ENCODE data around the gene CEACAM16. TPM values are rescaled to one million over a fixed set of nuclear protein-coding genes. Genes with fewer than 3 reads are reported as not detected.

CEACAM16 gene
- total RNA-seq, 1 experiment from 2014 or later: not detected

DNA sequence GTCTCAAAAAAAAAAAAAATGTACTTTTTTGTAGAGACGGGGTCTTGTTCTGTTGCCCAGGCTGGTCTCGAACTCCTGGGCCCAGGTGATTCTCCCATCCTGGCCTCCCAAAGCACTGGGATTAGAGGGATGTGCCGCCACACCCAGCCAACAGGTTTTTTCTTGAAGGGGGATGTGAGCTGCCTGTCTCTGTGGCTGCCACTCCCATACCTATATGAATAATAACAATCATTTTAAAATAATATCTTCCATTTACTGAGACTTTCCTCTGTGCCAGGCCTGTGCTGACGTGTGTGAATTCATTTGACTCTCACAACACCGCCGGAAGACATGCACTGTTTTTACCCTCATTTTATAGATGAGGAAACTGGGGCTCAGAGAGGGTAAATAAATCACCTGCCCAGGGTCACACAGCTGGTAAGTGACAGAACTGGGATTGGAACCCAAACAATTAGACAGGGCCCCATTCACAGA is 42.3 kb downstream of the CEACAM16 start:
- DNase-seq (peak; percentile 80), ATAC-seq (peak; percentile 62)
- ChIA-PET CTCF (interaction anchor here (0.6 to 1.9 kb wide), 5 partner anchors 16 to 104 kb away, joined by 3 to 10 read pairs (median 6); no protein-coding TSS in a partner anchor), POLR2A (ENCODE audit: unreplicated experiment) (interaction anchor here (0.5 to 0.8 kb wide), 2 partner anchors 17 to 18 kb away, joined by 3 to 10 read pairs; no protein-coding TSS in a partner anchor)
- Histone ChIP-seq H3K4me3 (ENCODE audit: low read length) (no peak overlapping the region), H2AFZ (ENCODE audit: low read length) (no peak overlapping the region), H3K9me3 (ENCODE audit: low read length) (no peaks in the 10 kb centered on the region), H4K20me1 (ENCODE audit: low read length) (no peaks in the 10 kb centered on the region), H3K27ac (ENCODE audit: low read length) (peak overlapping the region; percentile 99), H3K9ac (ENCODE audit: low read length) (peak overlapping the region; percentile 67), H3K27me3 (ENCODE audit: low read length) (no peaks in the 10 kb centered on the region), H3K36me3 (ENCODE audit: low read depth, low read length) (no peaks in the 10 kb centered on the region), H3K9me2 (replicated peaks; ENCODE audit: low read length) (no peaks in the 10 kb centered on the region), H3K4me2 (ENCODE audit: low read length) (peak overlapping the region; percentile 54), H3F3A (ENCODE audit: low read length, unreplicated experiment) (no peaks in the 10 kb centered on the region), H3K4me1 (ENCODE audit: insufficient read depth, low read length) (peaks cover 40% of the 10 kb centered on the region), H3K79me2 (ENCODE audit: low read length) (no peaks in the 10 kb centered on the region)
- no TSS peak for BruUV-seq (replicated peaks)
- TF ChIP-seq CTCF (conservative IDR thresholded peaks at IDR 0.05; ENCODE audit: low read depth, low read length) (no peak), EZH2phosphoT487 (IDR thresholded peaks at IDR 0.05; ENCODE audit: borderline replicate concordance, low read length) (no peak), EZH2 (IDR thresholded peaks at IDR 0.05; ENCODE audit: low read length, unreplicated experiment) (no peak)
- intact Hi-C loops (cut with micrococcal nuclease): no loop called here

GRCh38 chr19:44741841-44742329 is 42.9 kb downstream of the CEACAM16 start:
- TF ChIP-seq CTCF (conservative IDR thresholded peaks at IDR 0.05; ENCODE audit: low read depth, low read length) (no peak), EZH2phosphoT487 (IDR thresholded peaks at IDR 0.05; ENCODE audit: borderline replicate concordance, low read length) (no peak), EZH2 (IDR thresholded peaks at IDR 0.05; ENCODE audit: low read length, unreplicated experiment) (no peak)
- intact Hi-C loops (cut with micrococcal nuclease): no loop called here
- no peaks in the 10 kb centered on the region for H3K36me3 ChIP-seq (ENCODE audit: low read depth, low read length)
- ChIA-PET CTCF (interaction anchor here (0.6 to 1.9 kb wide), 5 partner anchors 17 to 104 kb away, joined by 3 to 7 read pairs (median 6); partner anchors contain the start of gene NECTIN2), POLR2A (ENCODE audit: unreplicated experiment) (interaction anchor here (0.8 kb wide), 1 partner anchor 17 kb away, joined by 10 read pairs; no protein-coding TSS in a partner anchor)
- H2AFZ ChIP-seq (ENCODE audit: low read length): 0 out of 2 replicates have a peak overlapping the region, but pooled peaks have one; percentile 23
- H3K4me3 ChIP-seq (ENCODE audit: low read length): peak overlapping the region; percentile 40; the same call in 1 of the 2 replicates
- no TSS peak for BruUV-seq (replicated peaks)
- ATAC-seq: peak; percentile 84
- H3K4me1 ChIP-seq (ENCODE audit: insufficient read depth, low read length): peaks cover 44% of the 10 kb centered on the region
- peak; percentile 98 for DNase-seq
- H3K9me3 ChIP-seq (ENCODE audit: low read length): no peaks in the 10 kb centered on the region
- H3K4me2 ChIP-seq (ENCODE audit: low read length): peak overlapping the region; percentile 71
- no peaks in the 10 kb centered on the region for H3K9me2 ChIP-seq (replicated peaks; ENCODE audit: low read length)
- no peaks in the 10 kb centered on the region for H3K79me2 ChIP-seq (ENCODE audit: low read length)
- H3K27me3 ChIP-seq (ENCODE audit: low read length): no peaks in the 10 kb centered on the region
- H3F3A ChIP-seq (ENCODE audit: low read length, unreplicated experiment): no peaks in the 10 kb centered on the region
- no peaks in the 10 kb centered on the region for H4K20me1 ChIP-seq (ENCODE audit: low read length)
- H3K9ac ChIP-seq (ENCODE audit: low read length): peak overlapping the region; percentile 88
- peak overlapping the region; percentile 99 for H3K27ac ChIP-seq (ENCODE audit: low read length)

All from PC-3 (cell line).